KOPT-K1 (cell line): ENCODE data around the gene POLR1C.
"Not testable (repeated sequence)": the region's sequence is repeated elsewhere in the genome, so short reads cannot be mapped to it uniquely, and the experiment has no call there.

Source experiments
- H3K27ac ChIP-seq: fragments of 200-600 bp; sonication (generic); 2 replicates; pipeline ENCODE4 v1.5.1; 2016; ENCODE audit warnings: antibody characterized with exemption, mild to moderate bottlenecking, low read depth, low read length; ENCODE audit not compliant: poor library complexity, severe bottlenecking
- H3K36me3 ChIP-seq: fragments of 200-600 bp; sonication (generic); 2 replicates; pipeline ENCODE4 v1.5.1; 2017; ENCODE audit warnings: antibody characterized with exemption, mild to moderate bottlenecking, low read length, moderate library complexity; ENCODE audit not compliant: insufficient read depth
- H3K9me3 ChIP-seq: fragments of 200-600 bp; sonication (generic); 2 replicates; pipeline ENCODE4 v1.5.1; 2017; ENCODE audit warnings: antibody characterized with exemption, low read length, mild to moderate bottlenecking; ENCODE audit not compliant: insufficient read depth, poor library complexity, severe bottlenecking

The POLR1C gene

DNA sequence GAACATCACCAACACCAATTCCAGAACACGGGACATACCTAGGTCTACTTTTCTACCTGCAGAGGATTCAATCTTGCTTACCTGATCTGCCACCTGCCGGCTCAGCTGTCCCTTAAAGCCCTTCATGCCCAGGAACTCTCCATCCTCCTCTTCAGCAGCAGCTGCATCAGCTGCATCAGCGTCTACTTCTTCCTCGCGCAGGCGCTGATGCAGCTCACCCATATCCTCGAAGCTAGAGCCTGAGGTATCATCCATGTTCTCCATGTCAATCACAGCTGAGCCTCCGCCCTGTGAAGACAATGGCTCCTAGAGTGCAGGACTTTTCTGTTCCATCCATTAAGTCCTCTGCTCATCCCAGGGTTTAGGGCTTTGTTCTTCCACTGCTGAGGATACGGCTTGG lies 1.1 kb upstream of the POLR1C start:
- Histone ChIP-seq H3K36me3 (peaks cover 71% of the 10 kb centered on the region), H3K27ac (peak overlapping the region; percentile 78), H3K9me3 (no peaks in the 10 kb centered on the region)

DNA sequence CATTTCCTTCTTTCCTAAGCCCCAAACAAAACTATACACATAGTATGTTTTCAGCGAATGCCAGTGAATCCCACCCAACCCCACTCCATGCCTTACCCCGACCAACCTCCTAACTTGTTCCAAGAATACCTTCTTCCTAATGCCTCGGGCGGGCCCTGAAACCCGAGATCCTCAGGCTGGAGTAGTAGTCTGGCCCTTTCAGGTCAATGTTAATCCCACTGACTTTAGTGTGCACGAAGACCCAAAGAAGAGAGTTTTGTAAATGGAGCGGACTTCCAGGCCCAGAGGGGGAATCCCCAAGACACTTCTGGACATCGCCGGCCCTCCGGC lies 557 bp upstream of the POLR1C start:
- Histone ChIP-seq H3K27ac (peak overlapping the region; percentile 78), H3K9me3 (no peaks in the 10 kb centered on the region), H3K36me3 (peaks cover 71% of the 10 kb centered on the region)

DNA sequence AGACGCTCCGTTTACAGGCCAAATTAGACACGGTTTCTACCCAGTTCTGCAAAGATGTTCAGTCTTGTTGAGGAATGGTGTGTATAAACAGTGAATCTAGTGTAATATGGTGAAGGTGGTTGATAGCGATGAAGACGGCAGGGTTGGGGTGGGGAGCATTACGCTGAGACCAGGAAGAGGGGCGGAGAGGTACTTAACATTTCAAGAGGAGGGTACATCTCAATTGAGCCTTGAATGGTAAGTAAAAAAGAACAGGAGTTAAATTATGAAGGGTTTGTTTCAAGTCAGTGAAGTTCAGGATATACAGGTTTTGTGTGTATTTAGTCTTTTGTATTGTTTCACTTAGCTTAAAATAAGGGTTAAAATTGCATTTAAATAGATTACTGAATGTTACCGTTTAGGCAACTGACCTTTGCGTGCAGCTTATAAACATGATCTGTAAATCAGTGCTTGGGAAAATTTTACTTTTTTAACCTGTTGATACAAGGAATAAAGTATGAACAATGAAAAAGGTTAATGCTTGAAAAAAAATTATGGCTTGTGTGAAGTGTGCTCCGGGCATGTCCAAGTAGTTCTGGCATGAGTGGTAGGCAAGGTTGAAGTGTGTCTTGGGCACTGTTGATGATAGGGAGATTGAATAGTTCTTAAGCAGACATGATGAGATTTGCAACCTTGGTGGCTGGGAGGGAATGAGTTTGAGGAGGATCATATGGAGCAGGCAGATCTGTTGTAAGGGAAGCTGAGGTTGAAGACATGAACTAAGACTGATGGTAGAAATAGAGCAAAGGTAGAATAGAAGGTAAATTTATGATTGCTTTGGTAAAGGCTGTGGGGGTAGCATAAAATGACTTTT lies 842 bp downstream of the POLR1C start:
- H3K27ac ChIP-seq: peak overlapping the region; percentile 78
- H3K36me3 ChIP-seq: peaks cover 71% of the 10 kb centered on the region
- no peaks in the 10 kb centered on the region for H3K9me3 ChIP-seq

DNA sequence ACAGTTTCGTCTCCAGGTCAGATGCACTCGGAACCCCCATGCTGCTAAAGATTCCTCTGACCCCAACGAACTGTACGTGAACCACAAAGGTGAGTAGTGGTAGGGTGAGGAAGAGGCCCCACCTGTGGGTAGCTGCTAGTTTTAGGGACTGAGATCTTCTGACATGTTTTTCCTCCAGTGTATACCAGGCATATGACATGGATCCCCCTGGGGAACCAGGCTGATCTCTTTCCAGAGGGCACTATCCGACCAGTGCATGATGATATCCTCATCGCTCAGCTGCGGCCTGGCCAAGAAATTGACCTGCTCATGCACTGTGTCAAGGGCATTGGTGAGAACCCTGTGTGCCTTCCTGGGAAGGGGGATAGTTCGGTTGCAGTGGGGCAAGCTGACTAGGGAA lies 3.2 kb downstream of the POLR1C start:
- no peak overlapping the region for H3K27ac ChIP-seq
- no peaks in the 10 kb centered on the region for H3K9me3 ChIP-seq
- H3K36me3 ChIP-seq: peaks cover 72% of the 10 kb centered on the region

DNA sequence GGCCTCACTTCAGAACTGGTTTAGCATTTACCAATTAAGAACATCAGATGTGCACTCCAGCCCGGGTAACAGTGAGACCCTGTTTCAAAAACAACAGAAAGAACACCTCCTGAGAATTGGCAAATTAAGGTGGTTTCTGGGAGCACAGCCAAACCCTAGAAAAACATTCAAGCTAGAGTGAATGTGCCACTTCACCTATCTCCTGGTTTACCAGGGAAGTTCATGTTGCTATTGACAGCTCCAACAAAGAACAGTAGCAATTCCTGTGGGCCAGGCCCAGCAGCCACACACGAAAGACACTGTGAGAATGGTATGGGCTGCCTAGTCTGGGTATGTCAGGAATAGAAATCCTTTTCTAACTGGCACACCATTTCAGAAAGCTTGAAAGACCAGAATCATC lies 4.9 kb downstream of the POLR1C start:
- Histone ChIP-seq H3K9me3 (no peaks in the 10 kb centered on the region), H3K27ac (no peak overlapping the region), H3K36me3 (peaks cover 82% of the 10 kb centered on the region)

DNA sequence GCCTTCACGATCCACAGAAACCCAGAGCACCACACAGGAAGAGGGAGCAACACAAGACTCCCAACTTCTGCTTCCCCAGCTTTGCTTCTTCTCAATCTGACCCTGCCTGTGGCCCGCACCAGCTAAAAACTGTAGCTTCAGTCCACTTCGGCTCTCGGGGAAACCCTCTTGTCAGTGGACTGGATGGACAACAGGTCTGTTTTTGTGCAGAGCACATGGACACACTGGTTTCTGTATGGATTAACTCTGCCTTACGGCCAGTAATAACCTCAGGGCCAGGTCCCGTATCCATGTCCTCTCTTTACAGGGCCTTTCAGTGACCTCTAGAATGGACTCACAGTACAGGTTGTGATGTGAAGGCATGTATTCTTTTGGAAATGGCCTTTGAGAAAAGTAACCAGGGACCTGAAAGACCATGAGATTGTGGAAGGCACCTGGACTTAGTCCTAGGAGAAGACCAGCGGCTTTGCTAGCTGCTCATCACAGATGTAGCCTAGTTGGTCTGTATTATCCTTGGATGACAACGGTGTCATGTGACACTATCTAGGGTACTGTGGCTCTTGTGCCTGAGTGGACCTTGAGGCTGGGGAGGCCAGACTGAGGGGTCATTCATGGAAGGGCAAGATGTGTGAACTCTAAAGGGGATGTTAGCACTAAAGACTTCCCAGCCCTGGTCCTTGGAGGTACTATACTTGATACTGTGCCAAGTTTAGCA lies 5.8 kb downstream of the POLR1C start:
- peaks cover 91% of the 10 kb centered on the region for H3K36me3 ChIP-seq
- no peaks in the 10 kb centered on the region for H3K9me3 ChIP-seq
- no peak overlapping the region for H3K27ac ChIP-seq

DNA sequence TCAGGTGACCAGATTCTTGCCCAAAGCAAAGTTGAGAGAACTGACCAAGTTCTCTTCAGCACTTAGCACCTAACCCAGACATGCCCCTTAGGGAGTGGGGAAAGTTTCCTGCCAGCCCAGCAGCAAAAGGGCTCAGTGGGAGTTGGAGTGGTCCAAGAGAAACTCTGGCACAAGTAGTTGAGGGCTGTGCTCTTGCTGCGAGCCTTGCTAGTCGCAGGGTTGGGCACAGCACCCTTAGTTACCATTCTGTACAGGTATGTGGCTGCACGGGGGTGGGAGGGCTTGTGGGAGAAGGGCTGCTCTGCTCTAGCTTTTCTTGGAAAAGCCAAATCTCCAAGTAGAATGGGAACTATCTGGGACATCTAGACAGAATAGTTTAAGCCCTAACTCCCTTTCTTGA lies 6.4 kb downstream of the POLR1C start:
- Histone ChIP-seq H3K36me3 (peaks cover 97% of the 10 kb centered on the region), H3K27ac (no peak overlapping the region), H3K9me3 (no peaks in the 10 kb centered on the region)

DNA sequence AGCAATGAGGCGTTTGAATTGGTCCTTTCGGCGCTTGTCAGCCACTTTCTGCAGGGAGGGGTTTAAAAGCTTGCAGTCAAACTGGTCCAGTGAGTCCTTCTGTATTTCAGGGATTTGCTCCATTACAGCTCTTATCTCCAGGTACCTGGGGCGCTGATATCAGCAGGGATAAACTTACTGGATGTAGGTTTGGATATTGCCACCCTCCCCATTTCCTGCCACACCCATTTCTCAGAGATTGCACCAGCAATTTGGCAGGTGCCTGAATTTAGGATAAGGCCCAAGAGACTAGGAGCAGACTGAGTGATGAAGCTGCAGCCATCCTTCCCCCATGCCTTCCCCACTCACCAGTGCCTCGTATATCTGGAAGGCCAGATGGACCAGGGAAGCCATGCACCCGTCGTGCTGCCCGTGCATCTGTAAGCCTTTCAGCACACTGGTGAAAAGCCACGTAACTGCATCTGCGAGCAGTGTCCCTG lies 7.6 kb downstream of the POLR1C start:
- Histone ChIP-seq H3K36me3 (peaks cover 100% of the 10 kb centered on the region), H3K27ac (no peak overlapping the region), H3K9me3 (no peaks in the 10 kb centered on the region)

DNA sequence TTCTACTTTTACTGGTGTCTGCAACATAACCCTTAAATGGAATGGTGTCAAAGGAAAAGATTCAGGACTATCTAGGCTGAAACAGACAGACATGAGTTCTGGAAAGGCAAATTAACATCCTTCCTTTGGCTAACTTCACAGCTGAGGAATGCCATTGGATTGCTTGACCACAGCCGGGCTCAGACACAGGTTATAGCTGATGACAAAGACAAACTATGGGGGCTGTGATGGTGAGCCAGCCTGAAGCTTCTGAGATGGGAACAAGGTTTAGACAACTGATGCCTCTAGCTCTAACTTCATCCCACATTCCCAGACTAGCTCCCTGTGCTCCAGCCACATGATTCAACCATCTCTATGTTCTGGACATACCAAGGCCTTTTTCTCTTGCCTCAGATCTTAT lies 15.3 kb downstream of the POLR1C start:
- Histone ChIP-seq H3K9me3 (no peaks in the 10 kb centered on the region), H3K27ac (no peak overlapping the region), H3K36me3 (peaks cover 99% of the 10 kb centered on the region)

DNA sequence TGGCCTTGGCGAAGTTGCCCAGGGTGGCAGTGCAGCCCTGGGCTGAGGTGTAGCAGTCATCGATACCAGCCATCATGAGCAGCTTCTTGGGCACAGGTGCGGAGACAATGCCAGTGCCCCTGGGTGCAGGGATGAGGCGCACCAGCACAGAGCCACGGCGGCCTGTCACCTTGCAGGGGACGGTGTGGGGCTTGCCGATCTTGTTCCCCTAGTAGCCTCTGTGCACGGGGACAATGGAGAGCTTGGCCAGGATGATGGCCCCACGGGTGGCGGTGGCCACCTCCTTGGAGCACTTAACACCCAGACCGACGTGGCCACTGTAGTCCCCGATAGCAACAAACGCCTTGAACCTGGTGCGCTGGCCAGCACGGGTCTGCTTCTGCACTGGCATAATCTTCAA lies 22.1 kb downstream of the POLR1C start:
- H3K27ac ChIP-seq, H3K9me3 ChIP-seq: not testable (repeated sequence)
- peaks cover 99% of the 10 kb centered on the region for H3K36me3 ChIP-seq

DNA sequence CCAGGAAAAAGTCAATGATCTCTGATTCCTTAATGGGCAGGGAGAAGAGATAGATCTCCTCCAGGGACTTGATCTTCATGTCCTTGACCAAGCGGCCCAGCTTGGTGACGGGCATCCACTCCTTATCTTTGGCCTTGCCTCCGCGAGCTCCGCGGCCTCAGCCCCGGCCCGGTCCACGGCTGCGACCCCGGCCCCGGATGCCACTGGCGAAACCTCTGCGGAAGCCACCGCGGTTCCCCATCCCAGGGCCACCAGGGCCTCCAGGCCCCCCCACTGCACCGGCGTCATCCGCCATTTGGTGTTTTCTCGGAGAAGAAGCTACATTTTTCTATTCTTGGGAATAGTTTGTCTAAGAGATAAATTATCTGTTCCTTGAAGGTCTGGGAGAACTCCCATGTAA lies 22.5 kb downstream of the POLR1C start:
- peaks cover 99% of the 10 kb centered on the region for H3K36me3 ChIP-seq
- H3K9me3 ChIP-seq, H3K27ac ChIP-seq: not testable (repeated sequence)

DNA sequence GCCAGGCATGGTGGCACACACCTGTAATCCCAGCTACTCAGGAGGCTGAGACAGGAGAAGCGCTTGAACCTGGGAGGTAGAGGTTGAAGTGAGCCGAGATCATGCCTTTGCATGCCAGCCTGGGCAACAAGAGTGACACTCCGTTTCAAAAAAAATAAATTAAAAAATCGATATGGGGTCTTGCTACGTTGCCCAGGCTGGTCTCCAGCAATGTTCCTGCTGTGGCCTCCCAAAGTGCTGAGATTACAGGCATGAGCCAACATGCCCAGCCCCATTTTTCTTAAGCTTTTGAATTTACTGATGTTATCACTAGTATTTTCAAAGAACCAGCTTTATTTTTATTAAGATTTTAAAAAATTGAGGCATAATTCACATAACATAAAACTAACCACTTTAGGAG lies 23.6 kb downstream of the POLR1C start:
- peaks cover 98% of the 10 kb centered on the region for H3K36me3 ChIP-seq
- H3K9me3 ChIP-seq: no peaks in the 10 kb centered on the region
- no peak overlapping the region for H3K27ac ChIP-seq

DNA sequence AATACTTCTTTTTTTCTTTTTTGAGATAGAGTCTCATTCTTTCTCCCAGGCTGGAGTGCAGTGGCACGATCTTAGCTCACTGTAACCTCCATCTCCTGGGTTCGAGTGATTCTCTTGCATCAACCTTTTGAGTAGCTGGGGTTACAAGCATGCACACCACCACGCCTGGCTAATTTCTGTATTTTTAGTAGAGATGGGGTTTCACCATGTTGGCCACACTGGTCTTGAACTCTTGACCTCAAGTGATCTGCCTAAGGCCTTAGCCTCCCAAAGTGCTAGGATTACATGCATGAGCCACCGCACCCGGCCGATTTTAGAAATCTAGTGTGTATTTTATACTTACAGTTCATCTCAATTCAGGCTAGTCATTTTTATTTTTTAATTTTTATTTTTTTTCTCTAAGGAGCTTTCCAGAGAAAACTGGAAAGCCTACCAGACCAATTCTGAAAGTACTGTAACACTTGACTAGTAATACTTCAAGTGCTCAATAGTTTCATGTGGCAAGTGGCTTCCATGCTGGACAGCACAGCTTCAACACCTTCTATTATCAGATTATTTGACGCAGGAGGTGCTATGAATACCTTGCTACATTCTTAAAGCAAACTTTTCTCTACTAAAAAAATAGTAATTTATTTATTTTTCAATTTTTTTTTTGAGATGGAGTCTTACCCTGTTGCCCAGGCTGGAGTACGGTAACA lies 25.0 kb downstream of the POLR1C start:
- H3K27ac ChIP-seq: no peak overlapping the region
- H3K9me3 ChIP-seq: no peaks in the 10 kb centered on the region
- H3K36me3 ChIP-seq: peaks cover 99% of the 10 kb centered on the region

DNA sequence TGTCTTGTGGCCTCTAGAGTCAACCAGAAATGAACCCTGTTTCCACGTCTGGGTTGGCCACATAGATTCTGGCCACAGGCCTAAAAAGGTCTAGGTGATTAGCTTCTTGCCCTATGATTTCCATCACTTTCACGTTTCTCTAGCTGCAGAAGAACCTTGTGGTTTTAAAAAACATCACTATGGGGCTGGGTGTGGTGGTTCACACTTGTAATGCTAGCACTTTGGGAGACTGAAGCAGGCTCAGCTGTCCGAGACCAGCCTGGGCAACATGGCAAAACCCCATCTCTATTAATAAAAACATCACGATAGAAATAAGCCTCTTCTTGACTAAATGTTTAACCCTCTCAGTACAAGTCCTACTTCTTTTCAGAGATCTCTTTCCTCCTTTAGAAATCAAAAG lies 27.6 kb downstream of the POLR1C start:
- Histone ChIP-seq H3K36me3 (peaks cover 99% of the 10 kb centered on the region), H3K9me3 (no peaks in the 10 kb centered on the region), H3K27ac (no peak overlapping the region)

DNA sequence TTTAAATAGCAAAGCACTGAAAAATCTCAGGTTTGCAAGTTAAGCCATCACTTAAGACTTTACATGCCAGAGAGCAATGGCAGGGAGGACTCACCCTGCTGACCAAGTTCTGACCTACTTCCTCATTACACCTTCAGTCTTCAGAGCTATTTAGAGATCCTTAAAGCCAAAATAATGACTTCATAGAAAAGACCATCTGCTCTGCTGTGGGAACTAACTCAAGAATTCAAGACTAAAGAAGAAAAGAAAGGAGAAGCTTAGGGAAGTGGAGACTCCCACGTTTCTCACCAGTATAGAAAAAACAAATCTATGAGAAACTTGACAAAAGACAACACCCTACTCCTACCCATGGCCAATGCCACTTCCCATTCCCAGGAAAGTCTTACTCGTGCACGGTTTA lies 30.3 kb downstream of the POLR1C start:
- Histone ChIP-seq H3K36me3 (peaks cover 99% of the 10 kb centered on the region), H3K27ac (no peak overlapping the region), H3K9me3 (no peaks in the 10 kb centered on the region)
